Endodermal cell (in vitro differentiated cells): ENCODE results near the gene ADGB. TPM values are rescaled to one million over a fixed set of nuclear protein-coding genes. Genes with fewer than 3 reads are reported as not detected.
"Not testable (repeated sequence)": the region's sequence is repeated elsewhere in the genome, so short reads cannot be mapped to it uniquely, and the experiment has no call there.

Experiments used
- DNase-seq: peaks from one replicate; pipeline ENCODE4 v3.0.0-alpha.2; 2017
- H3K27ac ChIP-seq: 2 replicates; pipeline ENCODE4 v1.5.1; 2013; ENCODE audit warnings: mild to moderate bottlenecking, low read depth, low read length, moderate library complexity
- H3K27me3 ChIP-seq: 2 replicates; pipeline ENCODE4 v1.6.1; 2013; ENCODE audit warnings: mild to moderate bottlenecking, low read length, moderate library complexity; ENCODE audit not compliant: insufficient read depth, control insufficient read depth, poor library complexity, severe bottlenecking
- H3K36me3 ChIP-seq: 2 replicates; pipeline ENCODE4 v1.7.0; 2013; ENCODE audit warnings: mild to moderate bottlenecking, low read length, moderate library complexity; ENCODE audit not compliant: control insufficient read depth, insufficient read depth
- H3K4me1 ChIP-seq: one replicate; pipeline ENCODE4 v1.7.0; 2013; ENCODE audit warnings: low read length; ENCODE audit not compliant: control insufficient read depth, insufficient read depth
- H3K4me3 ChIP-seq: 2 replicates; pipeline ENCODE4 v1.5.1; 2013; ENCODE audit warnings: mild to moderate bottlenecking, low read length, moderate library complexity
- H3K9ac ChIP-seq: 2 replicates; pipeline ENCODE4 v1.6.1; 2013; ENCODE audit warnings: mild to moderate bottlenecking, low read length, moderate library complexity; ENCODE audit not compliant: poor library complexity, severe bottlenecking; ENCODE audit errors: extremely low read depth
- H3K9me3 ChIP-seq: 2 replicates; pipeline ENCODE4 v1.6.1; 2013; ENCODE audit warnings: mild to moderate bottlenecking, low read length, moderate library complexity; ENCODE audit not compliant: control insufficient read depth
- H3K27ac Mint-ChIP-seq: 2 replicates; pipeline ENCODE4 v1.8.0; 2020; ENCODE audit warnings: mixed read lengths
- H3K27me3 Mint-ChIP-seq: 2 replicates; pipeline ENCODE4 v1.8.0; 2021; ENCODE audit warnings: mild to moderate bottlenecking, mixed read lengths; ENCODE audit not compliant: insufficient read depth
- H3K36me3 Mint-ChIP-seq: 2 replicates; pipeline ENCODE4 v1.8.0; 2020; ENCODE audit warnings: low read depth, mixed read lengths
- H3K4me1 Mint-ChIP-seq: 2 replicates; pipeline ENCODE4 v1.8.0; 2020; ENCODE audit warnings: mixed read lengths
- H3K4me3 Mint-ChIP-seq: 2 replicates; pipeline ENCODE4 v1.8.0; 2020; ENCODE audit warnings: mild to moderate bottlenecking, moderate library complexity, mixed read lengths
- H3K9me3 Mint-ChIP-seq: 2 replicates; pipeline ENCODE4 v1.8.0; 2020; ENCODE audit warnings: mild to moderate bottlenecking, mixed read lengths
- CTCF ChIP-seq: fragments of 200-600 bp; sonication (generic); conservative IDR thresholded peaks from 2 replicates; pipeline ENCODE4 v1.5.0; 2021; ENCODE audit warnings: antibody characterized with exemption, mild to moderate bottlenecking
- WGBS, 2 experiments: methylation state at CpG; one replicate each; pipeline versions ENCODE4 v1.1.5 to v1.1.7; 2013; ENCODE audit warnings: missing lambda C conversion rate in 2 of 2, mixed read lengths in 1 of 2; ENCODE audit not compliant: insufficient coverage in 1 of 2, insufficient read length in 1 of 2; 5-methylcytosine and 5-hydroxymethylcytosine counted together
- total RNA-seq, 2 donors: library from RNA; stranded (reverse); fragmentation: NEBNext Ultra II Directional in 1 of 2; extraction: Animal tissue kit (Norgen Biotek cat#: 25700) in 1 of 2; gene quantifications; 2 replicates in 1 of 2; 3 replicates in 1 of 2; pipeline ENCODE4 v1.2.1, GENCODE V29; 2021

Gene ADGB
- total RNA-seq, 2 donors from 2014 or later, result 0.37 to 1.3 TPM

GRCh38 chr6:146803601-146804000, 204.8 kb downstream of the ADGB start:
- Histone ChIP-seq H3K9ac (no peak overlapping the region), H3K27me3 (no peaks in the 10 kb centered on the region), H3K27ac (no peak overlapping the region), H3K9me3 (no peaks in the 10 kb centered on the region), H3K4me1 (no peaks in the 10 kb centered on the region), H3K36me3 (no peaks in the 10 kb centered on the region), H3K4me3 (no peak overlapping the region)
- Mint-ChIP-seq H3K4me1 (no peaks in the 10 kb centered on the region), H3K27me3 (no peaks in the 10 kb centered on the region), H3K4me3 (no peak overlapping the region), H3K36me3 (no peaks in the 10 kb centered on the region), H3K27ac (no peak overlapping the region), H3K9me3 (no peaks in the 10 kb centered on the region)
- TF ChIP-seq CTCF, result no peak
- 95 to 99% methylated on average over 12 to 22 of the region's 22 CpGs for WGBS, 2 experiments
- no peak for DNase-seq

- Histone ChIP-seq H3K27ac (no peak overlapping the region), H3K4me1 (no peaks in the 10 kb centered on the region), H3K9me3 (no peaks in the 10 kb centered on the region), H3K4me3 (no peak overlapping the region), H3K9ac (no peak overlapping the region), H3K27me3 (no peaks in the 10 kb centered on the region), H3K36me3 (no peaks in the 10 kb centered on the region)
- H3K36me3 Mint-ChIP-seq, result no peaks in the 10 kb centered on the region
- no peaks in the 10 kb centered on the region for H3K27me3 Mint-ChIP-seq
- no peak for TF ChIP-seq CTCF
- no peak overlapping the region for H3K27ac Mint-ChIP-seq
- WGBS, 2 experiments, result 85 to 100% methylated on average over 1 to 2 of the region's 2 CpGs
- H3K9me3 Mint-ChIP-seq, result no peaks in the 10 kb centered on the region
- peaks cover 6% of the 10 kb centered on the region for H3K4me1 Mint-ChIP-seq
- no peak overlapping the region for H3K4me3 Mint-ChIP-seq
- DNase-seq, result no peak
These were observed 207.0 kb downstream of the ADGB start for GRCh38 chr6:146805546-146806325.

GRCh38 chr6:146809014-146809413, 210.2 kb downstream of the ADGB start:
- not testable (repeated sequence) for H3K9me3 Mint-ChIP-seq, H3K27me3 Mint-ChIP-seq, DNase-seq, H3K36me3 Mint-ChIP-seq, H3K4me3 ChIP-seq, H3K9ac ChIP-seq, H3K27ac Mint-ChIP-seq, H3K4me3 Mint-ChIP-seq, H3K27ac ChIP-seq, H3K9me3 ChIP-seq, H3K27me3 ChIP-seq, H3K4me1 ChIP-seq, H3K36me3 ChIP-seq
- WGBS, 2 experiments, result 93 to 95% methylated on average over 7 to 9 of the region's 9 CpGs
- peaks cover 12% of the 10 kb centered on the region for H3K4me1 Mint-ChIP-seq

- H3K36me3 ChIP-seq, DNase-seq, H3K36me3 Mint-ChIP-seq, H3K4me3 Mint-ChIP-seq, H3K9me3 ChIP-seq, H3K27ac ChIP-seq, H3K27me3 Mint-ChIP-seq, H3K27ac Mint-ChIP-seq, H3K9ac ChIP-seq, H3K27me3 ChIP-seq, H3K4me3 ChIP-seq, H3K4me1 ChIP-seq, H3K9me3 Mint-ChIP-seq: not testable (repeated sequence)
- WGBS, 2 experiments, result 86 to 94% methylated on average over 5 to 6 of the region's 6 CpGs
- peaks cover 21% of the 10 kb centered on the region for H3K4me1 Mint-ChIP-seq
These were observed 214.1 kb downstream of the ADGB start for GRCh38 chr6:146812811-146813321.
